HUES6 (cell line): ENCODE results near the gene TAF6.
"Not testable (repeated sequence)": the region's sequence is repeated elsewhere in the genome, so short reads cannot be mapped to it uniquely, and the experiment has no call there.

ENCODE experiments used
- H3K27ac ChIP-seq: 2 replicates; pipeline ENCODE4 v1.7.0; 2013; ENCODE audit warnings: low read depth, mild to moderate bottlenecking, low read length, inconsistent platforms
- H3K27me3 ChIP-seq: 2 replicates; pipeline ENCODE4 v1.6.1; 2013; ENCODE audit warnings: low read length; ENCODE audit not compliant: control insufficient read depth, insufficient read depth
- H3K36me3 ChIP-seq: 2 replicates; pipeline ENCODE4 v1.6.1; 2013; ENCODE audit warnings: low read length; ENCODE audit not compliant: control insufficient read depth, insufficient read depth
- H3K4me1 ChIP-seq: 2 replicates; pipeline ENCODE4 v1.6.1; 2013; ENCODE audit warnings: low read length; ENCODE audit not compliant: control insufficient read depth, insufficient read depth
- H3K4me3 ChIP-seq: 2 replicates; pipeline ENCODE4 v1.5.1; 2013; ENCODE audit warnings: low read depth, low read length
- H3K9ac ChIP-seq: one replicate; pipeline ENCODE4 v1.6.1; 2013; ENCODE audit warnings: mild to moderate bottlenecking, low read length
- H3K9me3 ChIP-seq: 2 replicates; pipeline ENCODE4 v1.6.1; 2013; ENCODE audit warnings: low read depth, low read length; ENCODE audit not compliant: control insufficient read depth, insufficient read depth

The TAF6 gene

GRCh38 chr7:100148225-100148558 lies 29.0 kb upstream of the TAF6 start:
- H3K9me3 ChIP-seq, result no peaks in the 10 kb centered on the region
- H3K27ac ChIP-seq, result peak overlapping the region; percentile 37; the same call in 1 of the 2 replicates
- H3K9ac ChIP-seq, result peak overlapping the region; percentile 43
- H3K36me3 ChIP-seq, result peaks cover 14% of the 10 kb centered on the region
- no peaks in the 10 kb centered on the region for H3K27me3 ChIP-seq
- peak overlapping the region; percentile 51 for H3K4me3 ChIP-seq
- H3K4me1 ChIP-seq, result peaks cover 10% of the 10 kb centered on the region; the same call in 1 of the 2 replicates

DNA sequence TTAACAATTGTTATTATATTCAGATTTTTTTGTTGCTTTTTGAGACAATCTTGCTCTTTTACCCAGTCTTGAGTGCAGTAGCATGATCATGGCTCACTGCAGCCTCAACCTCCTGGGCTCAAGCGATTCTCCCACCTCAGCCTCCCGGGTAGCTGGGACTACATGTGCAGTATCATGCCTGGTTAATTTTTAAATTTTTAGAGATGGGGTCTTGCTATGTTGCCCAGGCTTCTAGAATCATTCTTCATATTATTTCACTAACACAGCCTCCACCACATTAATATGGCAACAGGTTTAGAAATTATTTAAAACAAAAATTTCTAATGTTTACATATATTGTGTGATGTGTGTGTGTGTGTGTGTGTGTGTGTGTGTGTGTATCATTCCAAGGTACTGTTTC lies 28.1 kb upstream of the TAF6 start:
- Histone ChIP-seq H3K9me3 (no peaks in the 10 kb centered on the region), H3K4me3 (no peak overlapping the region), H3K27ac (no peak overlapping the region), H3K27me3 (no peaks in the 10 kb centered on the region), H3K36me3 (peaks cover 6% of the 10 kb centered on the region; the same call in 1 of the 2 replicates), H3K9ac (no peak overlapping the region), H3K4me1 (peaks cover 7% of the 10 kb centered on the region; the same call in 1 of the 2 replicates)

GRCh38 chr7:100146350-100146749 lies 27.2 kb upstream of the TAF6 start:
- H3K9me3 ChIP-seq, H3K4me3 ChIP-seq, H3K36me3 ChIP-seq, H3K4me1 ChIP-seq, H3K27ac ChIP-seq, H3K27me3 ChIP-seq, H3K9ac ChIP-seq: not testable (repeated sequence)

GRCh38 chr7:100142461-100142860 lies 23.3 kb upstream of the TAF6 start:
- no peaks in the 10 kb centered on the region for H3K27me3 ChIP-seq
- H3K4me3 ChIP-seq, result no peak overlapping the region
- no peaks in the 10 kb centered on the region for H3K9me3 ChIP-seq
- no peaks in the 10 kb centered on the region for H3K4me1 ChIP-seq
- H3K27ac ChIP-seq, result no peak overlapping the region
- H3K36me3 ChIP-seq, result no peaks in the 10 kb centered on the region
- no peak overlapping the region for H3K9ac ChIP-seq

DNA sequence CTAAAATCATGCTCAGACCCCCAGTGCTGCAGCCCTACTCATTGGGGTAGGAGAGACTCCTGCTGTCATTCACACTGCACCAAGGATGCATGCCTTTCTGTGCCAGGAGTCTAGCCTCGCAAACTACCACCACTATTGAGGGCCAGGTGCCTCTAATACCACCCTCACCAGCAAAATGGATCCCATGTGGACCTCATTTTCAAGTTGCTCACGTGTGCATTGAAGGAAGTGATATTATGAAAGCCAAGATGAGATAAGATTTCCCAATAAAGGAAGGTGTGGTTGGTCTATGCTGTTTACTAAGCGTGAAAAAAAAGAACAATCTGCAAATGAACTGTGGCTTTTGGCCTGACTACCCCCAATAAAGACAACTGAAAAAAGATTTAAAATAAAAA lies 22.4 kb upstream of the TAF6 start:
- Histone ChIP-seq H3K9me3 (no peaks in the 10 kb centered on the region), H3K36me3 (no peaks in the 10 kb centered on the region), H3K27me3 (no peaks in the 10 kb centered on the region), H3K9ac (no peak overlapping the region), H3K4me3 (no peak overlapping the region), H3K4me1 (no peaks in the 10 kb centered on the region), H3K27ac (no peak overlapping the region)

GRCh38 chr7:100137851-100138760 lies 18.9 kb upstream of the TAF6 start:
- Histone ChIP-seq H3K36me3 (no peaks in the 10 kb centered on the region), H3K9me3 (no peaks in the 10 kb centered on the region), H3K27me3 (no peaks in the 10 kb centered on the region), H3K4me3 (no peak overlapping the region), H3K4me1 (0 out of 2 replicates have a peak, but pooled peaks cover under 1% of the 10 kb centered on the region), H3K9ac (no peak overlapping the region), H3K27ac (no peak overlapping the region)

GRCh38 chr7:100132697-100133151 lies 13.6 kb upstream of the TAF6 start:
- no peak overlapping the region for H3K4me3 ChIP-seq

GRCh38 chr7:100132126-100132525 lies 13.0 kb upstream of the TAF6 start:
- H3K36me3 ChIP-seq, result no peaks in the 10 kb centered on the region
- H3K4me3 ChIP-seq, result no peak overlapping the region
- no peak overlapping the region for H3K9ac ChIP-seq
- H3K9me3 ChIP-seq, result no peaks in the 10 kb centered on the region
- H3K27me3 ChIP-seq, result peaks cover 12% of the 10 kb centered on the region
- H3K27ac ChIP-seq, result no peak overlapping the region
- H3K4me1 ChIP-seq, result peaks cover 4% of the 10 kb centered on the region; the same call in 1 of the 2 replicates

More at GRCh38 chr7:100132697-100133151, 13.6 kb upstream of the TAF6 start:
- H3K9me3 ChIP-seq, result no peaks in the 10 kb centered on the region
- no peak overlapping the region for H3K27ac ChIP-seq
- H3K4me1 ChIP-seq, result peaks cover 4% of the 10 kb centered on the region; the same call in 1 of the 2 replicates
- no peaks in the 10 kb centered on the region for H3K36me3 ChIP-seq
- no peak overlapping the region for H3K9ac ChIP-seq
- peaks cover 11% of the 10 kb centered on the region for H3K27me3 ChIP-seq

DNA sequence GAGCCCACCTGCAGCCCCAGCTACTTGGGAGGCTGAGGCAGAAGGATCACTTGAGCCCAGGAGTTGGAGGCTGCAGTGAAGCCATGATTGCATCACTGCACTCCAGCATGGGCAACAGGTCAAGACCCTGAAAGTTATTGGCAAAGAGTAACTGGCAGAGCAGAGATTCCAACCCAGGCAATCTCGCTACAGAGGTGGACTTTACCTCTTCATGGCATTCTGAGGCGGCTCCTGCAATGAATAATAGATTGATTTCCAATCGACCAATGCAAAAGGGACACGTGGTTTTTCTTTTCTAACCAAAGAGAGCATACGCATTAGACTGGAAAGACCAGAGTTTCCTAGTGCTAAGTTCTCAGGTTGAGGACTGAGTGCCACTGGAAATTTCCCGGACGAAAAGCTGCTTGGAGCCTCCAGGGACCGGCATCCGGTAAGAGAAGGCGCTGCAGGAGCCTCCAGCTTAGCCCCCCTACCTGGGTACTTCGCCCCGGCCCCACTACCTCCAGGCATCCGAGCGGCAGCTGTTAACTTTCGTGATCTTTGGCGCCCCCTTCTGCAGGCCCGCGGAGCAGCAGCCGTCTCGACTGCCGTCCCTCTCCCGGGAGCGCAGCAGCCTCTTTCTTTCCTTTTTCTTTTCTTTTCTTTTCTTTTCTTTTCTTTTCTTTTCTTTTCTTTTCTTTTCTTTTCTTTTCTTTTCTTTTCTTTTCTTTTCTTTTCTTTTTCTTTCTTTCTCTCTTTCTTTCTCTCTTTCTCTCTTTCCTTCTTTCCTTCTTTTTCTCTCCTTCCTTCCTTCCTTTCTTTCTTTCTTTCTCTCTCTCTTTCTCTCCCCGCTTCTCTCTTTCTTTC lies 11.7 kb upstream of the TAF6 start:
- Histone ChIP-seq H3K27ac (no peak overlapping the region), H3K36me3 (no peaks in the 10 kb centered on the region), H3K27me3 (peaks cover 12% of the 10 kb centered on the region), H3K9me3 (no peaks in the 10 kb centered on the region), H3K4me3 (peak overlapping the region; percentile 43), H3K9ac (peak overlapping the region; percentile 36), H3K4me1 (peaks cover 4% of the 10 kb centered on the region; the same call in 1 of the 2 replicates)

- not testable (repeated sequence) for H3K9me3 ChIP-seq, H3K4me3 ChIP-seq, H3K27ac ChIP-seq, H3K4me1 ChIP-seq, H3K36me3 ChIP-seq, H3K9ac ChIP-seq
- H3K27me3 ChIP-seq, result peaks cover 12% of the 10 kb centered on the region
Observed at GRCh38 chr7:100130220-100130607, 11.1 kb upstream of the TAF6 start.

DNA sequence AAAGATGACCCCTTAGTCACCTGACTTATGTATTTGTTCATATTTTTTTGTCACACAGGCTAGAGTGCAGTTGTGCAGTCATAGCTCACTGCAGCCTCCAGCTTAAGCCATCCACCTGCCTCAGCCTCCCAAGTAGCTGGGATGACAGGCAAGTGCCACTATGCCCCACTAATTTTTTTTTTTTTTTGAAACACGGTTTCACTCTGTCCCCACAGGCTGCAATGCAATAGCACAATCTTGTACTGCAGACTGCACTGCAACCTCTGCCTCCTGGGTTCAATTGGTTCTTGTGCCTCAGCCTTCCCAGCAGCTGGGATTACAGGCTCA lies 9.4 kb upstream of the TAF6 start:
- Histone ChIP-seq H3K4me1 (peaks cover 4% of the 10 kb centered on the region; the same call in 1 of the 2 replicates), H3K9me3 (no peaks in the 10 kb centered on the region), H3K27me3 (peaks cover 12% of the 10 kb centered on the region), H3K9ac (no peak overlapping the region), H3K36me3 (no peaks in the 10 kb centered on the region), H3K27ac (no peak overlapping the region), H3K4me3 (no peak overlapping the region)
